H1 (cell line): ENCODE results near the gene COPA. TPM values are rescaled to one million over a fixed set of nuclear protein-coding genes. Genes with fewer than 3 reads are reported as not detected.

Source experiments
- CTCF ChIA-PET: fragments of 300-600 bp; sonication (Branson Sonifier 250); formaldehyde crosslinking; loops from one replicate; lab custom pipeline; 2021; ENCODE audit not compliant: partially characterized antibody; lab: Charles Lee
- POLR2A ChIA-PET: fragments of 300-600 bp; sonication (Branson Sonifier 250); formaldehyde crosslinking; loops from one replicate; lab custom pipeline; 2021; ENCODE audit warnings: inconsistent platforms; ENCODE audit not compliant: partially characterized antibody; lab: Charles Lee
- DNase-seq, 2 experiments: peaks; one replicate each; pipeline versions ENCODE4 v3.0.0 to v3.0.0-alpha.2; 2010 to 2022; ENCODE audit warnings: low spot score in 2 of 2, low read depth in 1 of 2, mixed read lengths in 1 of 2
- FAIRE-seq: peaks from 2 replicates; lab custom pipeline; 2011; peaks lifted over from hg19 to GRCh38; lab: Jason Lieb, UNC
- H2AFZ ChIP-seq: 2 replicates; pipeline ENCODE4 v1.8.1; 2012; ENCODE audit warnings: low read length, inconsistent platforms
- H2AK5ac ChIP-seq: 2 replicates; pipeline ENCODE4 v1.6.1; 2013; ENCODE audit warnings: low read depth, low read length
- H2BK120ac ChIP-seq: replicated peaks from 2 replicates; pipeline ENCODE3; 2013; ENCODE audit warnings: low read depth, low read length, inconsistent platforms
- H2BK12ac ChIP-seq: 2 replicates; pipeline ENCODE4 v1.6.1; 2013; ENCODE audit warnings: low read depth, low read length
- H2BK15ac ChIP-seq: 2 replicates; pipeline ENCODE4 v1.6.1; 2013; ENCODE audit warnings: low read length
- H2BK20ac ChIP-seq: 2 replicates; pipeline ENCODE4 v1.6.1; 2013; ENCODE audit warnings: low read length
- H2BK5ac ChIP-seq: 2 replicates; pipeline ENCODE4 v1.6.1; 2013; ENCODE audit warnings: low read depth, low read length
- H3K14ac ChIP-seq: 2 replicates; pipeline ENCODE4 v1.6.1; 2013; ENCODE audit warnings: inconsistent platforms; ENCODE audit not compliant: insufficient read length
- H3K18ac ChIP-seq: 2 replicates; pipeline ENCODE4 v1.6.1; 2013; ENCODE audit warnings: low read length; ENCODE audit errors: extremely low read depth
- H3K23ac ChIP-seq: 2 replicates; pipeline ENCODE4 v1.6.1; 2013; ENCODE audit warnings: inconsistent platforms; ENCODE audit not compliant: insufficient read length
- H3K23me2 ChIP-seq: 2 replicates; pipeline ENCODE4 v1.6.1; 2013; ENCODE audit warnings: low read depth, low read length
- H3K27ac ChIP-seq: 2 replicates; pipeline ENCODE4 v1.6.1; 2011; ENCODE audit warnings: low read depth, low read length, inconsistent platforms
- H3K27me3 ChIP-seq, 4 experiments: replicated peaks in 1 of 4; 1 replicate in 1 of 4; 2 replicates in 3 of 4; pipeline versions ENCODE4 v1.6.1 to v1.8.1; 2011 to 2013; ENCODE audit warnings: low read length in 3 of 4, mild to moderate bottlenecking in 3 of 4, inconsistent platforms in 2 of 4, mixed read lengths in 2 of 4, moderate library complexity in 1 of 4; ENCODE audit not compliant: control insufficient read depth in 3 of 4, insufficient read depth in 3 of 4; ENCODE audit errors: extremely low read depth in 1 of 4
- H3K36me3 ChIP-seq, 4 experiments: 2 replicates each; pipeline versions ENCODE4 v1.6.1 to v1.8.1; 2011 to 2013; ENCODE audit warnings: mild to moderate bottlenecking in 4 of 4, low read length in 3 of 4, moderate library complexity in 2 of 4, control low read depth in 1 of 4, inconsistent platforms in 1 of 4; ENCODE audit not compliant: insufficient read depth in 4 of 4, control insufficient read depth in 2 of 4
- H3K4ac ChIP-seq: replicated peaks from 2 replicates; pipeline ENCODE3; 2013; ENCODE audit warnings: low read length, low read depth, mixed read lengths, inconsistent platforms; ENCODE audit not compliant: insufficient read length
- H3K4me1 ChIP-seq, 4 experiments: replicated peaks in 1 of 4; 1 replicate in 1 of 4; 2 replicates in 3 of 4; pipeline versions ENCODE4 v1.6.1 to v1.8.1; 2011 to 2013; ENCODE audit warnings: low read length in 3 of 4, inconsistent platforms in 2 of 4, mixed read lengths in 1 of 4; ENCODE audit not compliant: insufficient read depth in 4 of 4, control insufficient read depth in 3 of 4
- H3K4me2 ChIP-seq, 2 experiments: 2 replicates each; pipeline versions ENCODE4 v1.6.1 to v1.8.1; 2011 to 2013; ENCODE audit warnings: low read depth in 2 of 2, low read length in 2 of 2, control low read depth in 1 of 2, inconsistent platforms in 1 of 2, mild to moderate bottlenecking in 1 of 2; ENCODE audit not compliant: insufficient read depth in 1 of 2
- H3K4me3 ChIP-seq, 4 experiments: fragments of 200-600, 300-600 bp in 1 of 4; sonication (generic), shearing (Covaris generic), sonication (Bioruptor Twin) in 1 of 4; 2 replicates each; pipeline versions ENCODE4 v1.5.1 to v1.8.1; 2011 to 2016; ENCODE audit warnings: low read length in 4 of 4, low read depth in 3 of 4, control low read depth in 2 of 4, inconsistent platforms in 2 of 4, mild to moderate bottlenecking in 2 of 4, mixed read lengths in 1 of 4, moderate library complexity in 1 of 4; ENCODE audit not compliant: insufficient read depth in 2 of 4; ENCODE audit errors: extremely low read depth in 1 of 4
- H3K56ac ChIP-seq: replicated peaks from 2 replicates; pipeline ENCODE3; 2013; ENCODE audit warnings: low read depth, mild to moderate bottlenecking, mixed read lengths, low read length, inconsistent platforms; ENCODE audit not compliant: insufficient read length
- H3K79me1 ChIP-seq: 2 replicates; pipeline ENCODE4 v1.6.1; 2013; ENCODE audit warnings: low read depth, low read length, control low read depth
- H3K79me2 ChIP-seq, 2 experiments: 2 replicates each; pipeline versions ENCODE4 v1.6.1 to v1.8.1; 2012 to 2013; ENCODE audit warnings: low read length in 2 of 2, mild to moderate bottlenecking in 2 of 2, inconsistent platforms in 1 of 2; ENCODE audit not compliant: insufficient read depth in 2 of 2, control insufficient read depth in 1 of 2
- H3K9ac ChIP-seq, 4 experiments: replicated peaks in 1 of 4; 1 replicate in 1 of 4; 2 replicates in 3 of 4; pipeline versions ENCODE4 v1.6.1 to v1.8.1; 2011 to 2013; ENCODE audit warnings: low read depth in 3 of 4, low read length in 3 of 4, control low read depth in 2 of 4, mild to moderate bottlenecking in 2 of 4, moderate library complexity in 2 of 4, inconsistent platforms in 1 of 4; ENCODE audit errors: extremely low read depth in 1 of 4
- H3K9me3 ChIP-seq, 2 experiments: 2 replicates each; pipeline versions ENCODE4 v1.6.1 to v1.8.1; 2012 to 2013; ENCODE audit warnings: mild to moderate bottlenecking in 2 of 2, moderate library complexity in 2 of 2, control low read depth in 1 of 2, inconsistent platforms in 1 of 2, low read depth in 1 of 2, low read length in 1 of 2, mixed read lengths in 1 of 2; ENCODE audit not compliant: insufficient read depth in 2 of 2
- H4K20me1 ChIP-seq, 2 experiments: replicated peaks in 1 of 2; 2 replicates each; pipeline versions ENCODE3 to v1.8.1; 2011 to 2013; ENCODE audit warnings: inconsistent platforms in 2 of 2, low read length in 2 of 2, mild to moderate bottlenecking in 1 of 2; ENCODE audit not compliant: insufficient read depth in 2 of 2, control insufficient read depth in 1 of 2
- H4K5ac ChIP-seq: 2 replicates; pipeline ENCODE4 v1.6.1; 2013; ENCODE audit warnings: low read length, low read depth, mixed read lengths, inconsistent platforms; ENCODE audit not compliant: insufficient read length
- H4K8ac ChIP-seq: 2 replicates; pipeline ENCODE4 v1.8.0; 2013; ENCODE audit warnings: mild to moderate bottlenecking, moderate library complexity, low read length, inconsistent platforms; ENCODE audit not compliant: insufficient read depth; ENCODE audit errors: extremely low read depth
- H4K91ac ChIP-seq: replicated peaks from 2 replicates; pipeline ENCODE3; 2013; ENCODE audit warnings: low read length, mixed read lengths, inconsistent platforms; ENCODE audit not compliant: insufficient read length
- BCL11A ChIP-seq, 2 experiments: IDR thresholded peaks; one replicate each; pipeline ENCODE4 v1.6.1; 2011; ENCODE audit warnings: low read depth in 2 of 2, low read length in 2 of 2, mild to moderate bottlenecking in 2 of 2
- CREB1 ChIP-seq: IDR thresholded peaks from 2 replicates; pipeline ENCODE4 v1.6.1; 2012; ENCODE audit warnings: inconsistent platforms
- EGR1 ChIP-seq: IDR thresholded peaks from 2 replicates; pipeline ENCODE4 v1.6.1; 2011; ENCODE audit warnings: low read depth, low read length, borderline replicate concordance
- HDAC2 ChIP-seq, 2 experiments: fragments of 300-600 bp in 1 of 2; sonication (generic) in 1 of 2; IDR thresholded peaks; 2 replicates each; pipeline ENCODE4 v1.6.1; 2011 to 2012; ENCODE audit warnings: low read depth in 2 of 2, low read length in 2 of 2, mild to moderate bottlenecking in 2 of 2, moderate library complexity in 2 of 2, borderline replicate concordance in 1 of 2, inconsistent platforms in 1 of 2
- JUND ChIP-seq: IDR thresholded peaks from 2 replicates; pipeline ENCODE4 v1.6.1; 2011; ENCODE audit warnings: mild to moderate bottlenecking, improper control_type of control experiment, low read length
- MAFK ChIP-seq: IDR thresholded peaks from 2 replicates; pipeline ENCODE4 v1.6.1; 2012; ENCODE audit warnings: low read depth, mild to moderate bottlenecking, improper control_type of control experiment, low read length
- PHF8 ChIP-seq: fragments of 200-600 bp; sonication (generic); conservative IDR thresholded peaks from 2 replicates; pipeline ENCODE4 v1.7.1; 2012; ENCODE audit warnings: low read depth, mild to moderate bottlenecking, inconsistent platforms, low read length, moderate library complexity
- RNF2 ChIP-seq: fragments of 200-900, 300-1000 bp; sonication (generic); IDR thresholded peaks from 2 replicates; pipeline ENCODE4 v1.7.1; 2016; ENCODE audit warnings: borderline replicate concordance, low read depth, mild to moderate bottlenecking, antibody characterized with exemption, low read length; ENCODE audit not compliant: poor library complexity, severe bottlenecking; ENCODE audit errors: missing control alignments
- SIN3A ChIP-seq, 2 experiments: IDR thresholded peaks in 1 of 2; conservative IDR thresholded peaks in 1 of 2; 2 replicates each; pipeline ENCODE4 v1.6.1; 2011 to 2012; ENCODE audit warnings: low read length in 2 of 2, improper control_type of control experiment in 1 of 2, low read depth in 1 of 2, mild to moderate bottlenecking in 1 of 2
- TAF1 ChIP-seq: IDR thresholded peaks from 2 replicates; pipeline ENCODE4 v1.6.1; 2011; ENCODE audit warnings: mild to moderate bottlenecking, low read depth, low read length
- WGBS, 2 experiments: shearing (Covaris generic) in 1 of 2; methylation state at CpG; one replicate each; pipeline versions ENCODE4 v1.1.6 to v1.1.7; 2013 to 2015; ENCODE audit warnings: low lambda C conversion rate in 2 of 2, mixed read lengths in 2 of 2, inconsistent platforms in 1 of 2, low coverage in 1 of 2, missing lambda C conversion rate in 1 of 2; ENCODE audit not compliant: insufficient replicate concordance in 2 of 2, insufficient coverage in 1 of 2, insufficient read length in 1 of 2; ENCODE audit errors: extremely low coverage in 1 of 2, missing lambda C conversion rate in 1 of 2; 5-methylcytosine and 5-hydroxymethylcytosine counted together
- polyA plus RNA-seq, 7 experiments: library from polyadenylated mRNA; depleted of rRNA in 3 of 7; stranded (reverse) in 5 of 7; unstranded in 2 of 7; fragments of >200 nt in 5 of 7; fragments of 200-250 nt in 2 of 7; gene quantifications; 1 replicate in 5 of 7; 2 replicates in 1 of 7; 4 replicates in 1 of 7; pipeline versions ENCODE4 v1.2.1 to v1.2.3, GENCODE V29; 2011 to 2013; ENCODE audit warnings: missing spikeins in 2 of 7, mixed read lengths in 2 of 7
- total RNA-seq: library from RNA; stranded (reverse); fragmentation: NEBNext Ultra II Directional; extraction: Animal tissue kit (Norgen Biotek cat#: 25700); gene quantifications from 2 replicates; pipeline ENCODE4 v1.2.1, GENCODE V29; 2021
- TF ChIP-seq, protein P1 (sequence below): IDR thresholded peaks from 2 replicates; pipeline ENCODE4 v1.6.1; 2011; ENCODE audit warnings: low read length, improper control_type of control experiment

The COPA gene
- total and polyA plus RNA-seq, 2 of the 8 experiments (the other 6 are each of a cell fraction or from before 2014, with no cell fraction given), result 78.2 to 115 TPM

DNA sequence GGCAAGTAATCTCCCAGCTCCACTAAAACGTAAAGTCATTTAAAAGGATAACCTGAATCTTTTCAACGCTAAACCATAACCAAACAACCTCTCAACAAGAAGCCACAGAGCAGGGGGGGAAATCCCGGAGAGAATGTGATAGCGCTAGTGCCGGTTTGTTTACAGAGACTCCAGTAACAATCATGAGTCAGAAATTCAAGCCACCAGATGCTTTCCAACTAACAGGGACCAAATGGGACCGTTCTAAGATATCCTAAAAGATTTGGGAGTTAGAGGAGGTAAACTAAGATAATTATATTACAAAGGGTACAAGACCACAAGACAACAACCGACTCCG is 81.5 kb downstream of the COPA start:
- Histone ChIP-seq H4K8ac (peak overlapping the region; percentile 99; the same call in 1 of the 2 replicates), H3K4ac (peak overlapping the region; percentile 5), H2BK120ac (no peak overlapping the region), H4K20me1 (no peaks in the 10 kb centered on the region), H3K4me3 (peak overlapping the region; percentile 91 to 99 (median 96)), H3K79me1 (no peaks in the 10 kb centered on the region; the same call in 1 of the 2 replicates), H3K27ac (peak overlapping the region; percentile 97), H3K56ac (peak overlapping the region; percentile 96), H2BK20ac (no peak overlapping the region), H2BK5ac (peak overlapping the region; percentile 100), H3K9ac (peak overlapping the region; percentile 96 to 99 (median 98)), H4K91ac (peak overlapping the region; percentile 94), H2BK12ac (peak overlapping the region; percentile 95; the same call in 1 of the 2 replicates), H2AK5ac (no peak overlapping the region; the same call in 1 of the 2 replicates), H2AFZ (no peak overlapping the region; the same call in 1 of the 2 replicates), H3K23me2 (0 out of 2 replicates have a peak, but pooled peaks cover 2% of the 10 kb centered on the region), H4K5ac (peak overlapping the region; percentile 95), H3K18ac (no peak overlapping the region; the same call in 1 of the 2 replicates), H2BK15ac (no peak overlapping the region), H3K27me3 (no peaks in the 10 kb centered on the region), H3K4me2 (peak overlapping the region; percentile 65 to 89), H3K36me3 (no peaks in the 10 kb centered on the region), H3K9me3 (no peaks in the 10 kb centered on the region), H3K4me1 (peaks cover 2 to 13% (median 5%) of the 10 kb centered on the region in 4 experiments; a peak in 6 of 7 replicates), H3K14ac (no peak overlapping the region), H3K79me2 (peaks cover 5 to 54% of the 10 kb centered on the region in 2 experiments; a peak in 3 of 4 replicates), H3K23ac (no peak overlapping the region)
- FAIRE-seq (no peak), DNase-seq (no peak)
- WGBS, 2 experiments, result 3% methylated on average over 8 of the region's 8 CpGs; no CpG with 5 or more reads in 1 of the 2 experiments
- ChIA-PET CTCF (interaction anchor here (0.9 to 4.2 kb wide), 5 partner anchors 9 to 151 kb away, joined by 3 to 28 read pairs (median 3); no protein-coding TSS in a partner anchor), POLR2A (interaction anchor here (0.7 to 7.6 kb wide), 20 partner anchors 9 to 414 kb away, joined by 3 to 58 read pairs (median 5); partner anchors contain the start of genes IGSF8 and PEX19)
- TF ChIP-seq CREB1 (no peak), RNF2 (no peak), BCL11A (IDR thresholded peaks at IDR 0.05; ENCODE audit: low read depth in 2 of 2, low read length in 2 of 2) (no peak), HDAC2 (IDR thresholded peaks at IDR 0.05; ENCODE audit: borderline replicate concordance in 1 of 2, low read depth in 2 of 2, low read length in 2 of 2) (no peak), EGR1 (no peak), TAF1 (no peak), JUND (peak; percentile 46; the same call in 1 of the 2 replicates), MAFK (no peak), SIN3A (conservative IDR thresholded peaks at IDR 0.05 in 1 of 2, IDR thresholded peaks at IDR 0.05 in 1 of 2; ENCODE audit: low read depth in 1 of 2, low read length in 2 of 2) (peak in 1 of 2 experiments; percentile 48; a peak in 1 of 4 replicates), PHF8 (no peak)
- TF ChIP-seq, protein P1, sequence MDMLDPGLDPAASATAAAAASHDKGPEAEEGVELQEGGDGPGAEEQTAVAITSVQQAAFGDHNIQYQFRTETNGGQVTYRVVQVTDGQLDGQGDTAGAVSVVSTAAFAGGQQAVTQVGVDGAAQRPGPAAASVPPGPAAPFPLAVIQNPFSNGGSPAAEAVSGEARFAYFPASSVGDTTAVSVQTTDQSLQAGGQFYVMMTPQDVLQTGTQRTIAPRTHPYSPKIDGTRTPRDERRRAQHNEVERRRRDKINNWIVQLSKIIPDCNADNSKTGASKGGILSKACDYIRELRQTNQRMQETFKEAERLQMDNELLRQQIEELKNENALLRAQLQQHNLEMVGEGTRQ, result no peak
